ENCODE measurements around the gene AMOTL2. TPM values are rescaled to one million over a fixed set of nuclear protein-coding genes. Genes with fewer than 3 reads are reported as not detected.
A peak's percentile ranks its signal among the peaks of the same experiment; 100 is the strongest.

AMOTL2 gene
- total and polyA plus RNA-seq, 8 donors = 23.8 to 106 (median 47.6) TPM

- no peaks in the 10 kb centered on the region for H3K27me3 ChIP-seq
- intact Hi-C loops (cut with DNase I) = no loop called here
- peaks cover 0 to 17% of the 10 kb centered on the region in 2 donors for H3K36me3 ChIP-seq
- ATAC-seq (peak; percentile 41), DNase-seq (peak in 1 of 4 donors; percentile 56)
- no peak overlapping the region for H3K4me3 ChIP-seq
- peaks cover 0 to 30% of the 10 kb centered on the region in 2 donors for H3K4me1 ChIP-seq
- peaks cover 0 to 8% of the 10 kb centered on the region in 2 donors for H3K9me3 ChIP-seq
- no peak for TF ChIP-seq CTCF (IDR thresholded peaks at IDR 0.05)
- peak overlapping the region in 1 of 2 donors; percentile 28 for H3K27ac ChIP-seq
Observed at GRCh38 chr3:134350861-134351311, 23.4 kb downstream of the AMOTL2 start.

- peak overlapping the region in 1 of 2 donors; percentile 28 for H3K27ac ChIP-seq
- ATAC-seq = no peak
- peaks cover 0 to 25% of the 10 kb centered on the region in 2 donors for H3K4me1 ChIP-seq
- no peaks in the 10 kb centered on the region for H3K27me3 ChIP-seq
- H3K36me3 ChIP-seq = peaks cover 0 to 12% of the 10 kb centered on the region in 2 donors
- no peak for TF ChIP-seq CTCF (IDR thresholded peaks at IDR 0.05)
- no peak overlapping the region for H3K4me3 ChIP-seq
- DNase-seq = peak in 1 of 4 donors; percentile 9
- H3K9me3 ChIP-seq = peaks cover 0 to 8% of the 10 kb centered on the region in 2 donors
- intact Hi-C loops (cut with DNase I) = no loop called here
Observed at GRCh38 chr3:134350266-134350665, 24.0 kb downstream of the AMOTL2 start.

GRCh38 chr3:134348524-134348923 is 25.7 kb downstream of the AMOTL2 start:
- no peak overlapping the region for H3K27ac ChIP-seq
- H3K36me3 ChIP-seq = no peaks in the 10 kb centered on the region
- peaks cover 0 to 12% of the 10 kb centered on the region in 2 donors for H3K4me1 ChIP-seq
- TF ChIP-seq CTCF (IDR thresholded peaks at IDR 0.05) = no peak
- H3K4me3 ChIP-seq = no peak overlapping the region
- DNase-seq (peak in 1 of 4 donors; percentile 58), ATAC-seq (peak; percentile 68)
- H3K27me3 ChIP-seq = no peaks in the 10 kb centered on the region
- intact Hi-C loops (cut with DNase I) = no loop called here
- H3K9me3 ChIP-seq = peaks cover 0 to 8% of the 10 kb centered on the region in 2 donors

- Histone ChIP-seq H3K36me3 (no peaks in the 10 kb centered on the region), H3K27ac (no peak overlapping the region), H3K9me3 (peaks cover 0 to 8% of the 10 kb centered on the region in 2 donors), H3K4me3 (no peak overlapping the region), H3K4me1 (peaks cover 0 to 12% of the 10 kb centered on the region in 2 donors), H3K27me3 (no peaks in the 10 kb centered on the region)
- no peak for TF ChIP-seq CTCF (IDR thresholded peaks at IDR 0.05)
- ATAC-seq (no peak), DNase-seq (peak in 1 of 4 donors; percentile 14)
- intact Hi-C loops (cut with DNase I) = no loop called here
Observed at GRCh38 chr3:134347551-134347950, 26.7 kb downstream of the AMOTL2 start.

- Histone ChIP-seq H3K27me3 (no peaks in the 10 kb centered on the region), H3K9me3 (peaks cover 0 to 8% of the 10 kb centered on the region in 2 donors), H3K36me3 (no peaks in the 10 kb centered on the region), H3K4me1 (peaks cover 0 to 10% of the 10 kb centered on the region in 2 donors), H3K27ac (no peak overlapping the region), H3K4me3 (no peak overlapping the region)
- no peak for TF ChIP-seq CTCF (IDR thresholded peaks at IDR 0.05)
- DNase-seq (no peak), ATAC-seq (no peak)
- intact Hi-C loops (cut with DNase I) = no loop called here
Observed at GRCh38 chr3:134346744-134347143, 27.5 kb downstream of the AMOTL2 start.

Data from left lung (tissue), 10 donors.